ENCODE data around the gene MS4A14.

- TF ChIP-seq SRF (IDR thresholded peaks at IDR 0.05; ENCODE audit: low read depth) (no peak), CTCF (IDR thresholded peaks at IDR 0.05 in 2 of 3, conservative IDR thresholded peaks at IDR 0.05 in 1 of 3; ENCODE audit: borderline replicate concordance in 1 of 3, insufficient read depth in 1 of 3, low read depth in 2 of 3, low read length in 2 of 3) (peak; percentile 72 to 78 (median 75); a peak in 5 of 6 replicates), EZH2 (IDR thresholded peaks at IDR 0.05) (no peak), EGR1 (IDR thresholded peaks at IDR 0.05; ENCODE audit: low read depth) (no peak), POLR2AphosphoS5 (IDR thresholded peaks at IDR 0.05; ENCODE audit: low read depth, low read length) (no peak), CBX3 (IDR thresholded peaks at IDR 0.05; ENCODE audit: low read depth) (no peak)
Measured at GRCh38 chr11:60363542-60364470, 32.5 kb upstream of the MS4A14 start.
